ENCODE measurements around the gene PALM3. TPM values are rescaled to one million over a fixed set of nuclear protein-coding genes. Genes with fewer than 3 reads are reported as not detected.

The PALM3 gene
- total RNA-seq, 1 experiment from 2014 or later, result 2.3 TPM

- Histone ChIP-seq H3K4me1 (ENCODE audit: insufficient read depth, low read length) (peaks cover 8% of the 10 kb centered on the region; the same call in 1 of the 2 replicates), H3K4me3 (ENCODE audit: low read length) (no peak overlapping the region), H3K9me3 (ENCODE audit: low read length) (peaks cover 7% of the 10 kb centered on the region; the same call in 1 of the 2 replicates), H3K36me3 (ENCODE audit: low read depth, low read length) (peaks cover 6% of the 10 kb centered on the region), H3K27ac (ENCODE audit: low read length) (no peak overlapping the region), H3F3A (ENCODE audit: low read length, unreplicated experiment) (no peaks in the 10 kb centered on the region), H4K20me1 (ENCODE audit: low read length) (no peaks in the 10 kb centered on the region), H3K9me2 (replicated peaks; ENCODE audit: low read length) (no peaks in the 10 kb centered on the region), H3K27me3 (ENCODE audit: low read length) (no peaks in the 10 kb centered on the region), H2AFZ (ENCODE audit: low read length) (no peak overlapping the region), H3K4me2 (ENCODE audit: low read length) (no peak overlapping the region), H3K79me2 (ENCODE audit: low read length) (no peaks in the 10 kb centered on the region), H3K9ac (ENCODE audit: low read length) (no peak overlapping the region)
- no peak for DNase-seq
- intact Hi-C loops (cut with micrococcal nuclease), result no loop called here
- no TSS peak for BruUV-seq (replicated peaks)
- POLR2A ChIA-PET (ENCODE audit: unreplicated experiment), result no interaction called here
- ATAC-seq, result no peak
- CTCF ChIA-PET, result no interaction called here
- no peak for TF ChIP-seq EZH2phosphoT487 (IDR thresholded peaks at IDR 0.05; ENCODE audit: borderline replicate concordance, low read length)
- TF ChIP-seq CTCF (conservative IDR thresholded peaks at IDR 0.05; ENCODE audit: low read depth, low read length), result no peak
- no peak for TF ChIP-seq EZH2 (IDR thresholded peaks at IDR 0.05; ENCODE audit: low read length, unreplicated experiment)
These were observed 31.4 kb upstream of the PALM3 start for GRCh38 chr19:14093117-14093823.

GRCh38 chr19:14091813-14092462 is 30.1 kb upstream of the PALM3 start:
- peaks cover 6% of the 10 kb centered on the region for H3K36me3 ChIP-seq (ENCODE audit: low read depth, low read length)
- H3K4me1 ChIP-seq (ENCODE audit: insufficient read depth, low read length), result peaks cover 8% of the 10 kb centered on the region; the same call in 1 of the 2 replicates
- POLR2A ChIA-PET (ENCODE audit: unreplicated experiment), result no interaction called here
- no peaks in the 10 kb centered on the region for H3K9me2 ChIP-seq (replicated peaks; ENCODE audit: low read length)
- H2AFZ ChIP-seq (ENCODE audit: low read length), result peak overlapping the region; percentile 92
- no peak for TF ChIP-seq CTCF (conservative IDR thresholded peaks at IDR 0.05; ENCODE audit: low read depth, low read length)
- no peak for TF ChIP-seq EZH2phosphoT487 (IDR thresholded peaks at IDR 0.05; ENCODE audit: borderline replicate concordance, low read length)
- TF ChIP-seq EZH2 (IDR thresholded peaks at IDR 0.05; ENCODE audit: low read length, unreplicated experiment), result no peak
- H3K27me3 ChIP-seq (ENCODE audit: low read length), result no peaks in the 10 kb centered on the region
- no peak for DNase-seq
- peak overlapping the region; percentile 59; the same call in 1 of the 2 replicates for H3K9ac ChIP-seq (ENCODE audit: low read length)
- H3F3A ChIP-seq (ENCODE audit: low read length, unreplicated experiment), result no peaks in the 10 kb centered on the region
- peaks cover 7% of the 10 kb centered on the region; the same call in 1 of the 2 replicates for H3K9me3 ChIP-seq (ENCODE audit: low read length)
- peak overlapping the region; percentile 89 for H3K4me3 ChIP-seq (ENCODE audit: low read length)
- intact Hi-C loops (cut with micrococcal nuclease), result no loop called here
- H3K27ac ChIP-seq (ENCODE audit: low read length), result no peak overlapping the region
- H3K4me2 ChIP-seq (ENCODE audit: low read length), result peak overlapping the region; percentile 98
- ATAC-seq, result no peak; the same call in 1 of the 2 replicates
- CTCF ChIA-PET, result no interaction called here
- H3K79me2 ChIP-seq (ENCODE audit: low read length), result no peaks in the 10 kb centered on the region
- TSS peak; percentile 75 for BruUV-seq (replicated peaks)
- no peaks in the 10 kb centered on the region for H4K20me1 ChIP-seq (ENCODE audit: low read length)

All from PC-3 (cell line).